ENCODE results near the gene PDE2A. TPM values are rescaled to one million over a fixed set of nuclear protein-coding genes. Genes with fewer than 3 reads are reported as not detected.

PDE2A gene
- total and polyA plus RNA-seq, 2 donors (not counting 3 experiments of a cell fraction or from before 2014, with no cell fraction given), result 14.8 to 16.8 TPM

DNA sequence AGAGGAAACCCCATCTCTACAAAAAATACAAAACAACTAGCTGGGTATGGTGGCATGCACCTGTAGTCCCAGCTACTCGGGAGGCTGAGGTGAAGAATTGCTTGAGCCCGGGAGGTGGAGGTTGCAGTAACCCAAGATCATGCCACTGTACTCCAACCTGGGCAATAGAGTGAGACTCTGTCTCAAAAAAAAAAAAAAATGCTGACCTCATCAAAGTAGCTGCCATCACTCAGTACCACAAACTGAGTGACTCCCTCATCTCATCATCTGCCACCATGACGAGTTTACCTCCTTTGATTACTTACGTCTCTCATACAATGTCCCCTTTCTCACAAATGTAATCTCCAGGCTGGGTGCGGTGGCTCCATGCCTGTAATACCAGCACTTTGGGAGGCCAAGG is 122.7 kb downstream of the PDE2A start:
- H3K36me3 ChIP-seq (ENCODE audit: control insufficient read depth in 2 of 2, extremely low read depth in 1 of 2, insufficient read depth in 2 of 2, low read length in 2 of 2), result no peaks in the 10 kb centered on the region
- H3K27ac ChIP-seq (ENCODE audit: insufficient read depth, low read depth, low read length), result no peak overlapping the region
- H4K20me1 ChIP-seq (replicated peaks; ENCODE audit: control insufficient read depth, extremely low read depth, insufficient read depth, low read length), result no peaks in the 10 kb centered on the region
- no peak overlapping the region for H2AFZ ChIP-seq (ENCODE audit: low read depth, low read length)
- peaks cover 4 to 7% of the 10 kb centered on the region in 2 experiments for H3K27me3 ChIP-seq (ENCODE audit: control insufficient read depth in 2 of 2, insufficient read depth in 2 of 2, low read length in 2 of 2)
- CTCF ChIA-PET, result interaction anchor here (0.6 to 3.7 kb wide), 2 partner anchors 57 to 80 kb away, joined by 3 to 53 read pairs; no protein-coding TSS in a partner anchor
- no peak for DNase-seq (ENCODE audit: low read depth, low spot score)
- no peak overlapping the region for H3K4me2 ChIP-seq (ENCODE audit: insufficient read depth, low read length)
- H3K4me3 ChIP-seq (replicated peaks in 1 of 3; ENCODE audit: insufficient read depth in 1 of 3, low read depth in 1 of 3, low read length in 3 of 3), result no peak overlapping the region
- H3K9me1 ChIP-seq (replicated peaks; ENCODE audit: control insufficient read depth, extremely low read depth, insufficient read depth, low read length), result no peaks in the 10 kb centered on the region
- no peak overlapping the region for H3K9ac ChIP-seq (replicated peaks; ENCODE audit: extremely low read depth, insufficient read depth, low read length)
- POLR2A ChIA-PET, result no interaction called here
- no peak for TF ChIP-seq FOS (IDR thresholded peaks at IDR 0.05; ENCODE audit: borderline replicate concordance, insufficient read depth, low read length)
- TF ChIP-seq POLR2A (IDR thresholded peaks at IDR 0.05; ENCODE audit: low read depth, low read length), result no peak
- TF ChIP-seq, protein P1, sequence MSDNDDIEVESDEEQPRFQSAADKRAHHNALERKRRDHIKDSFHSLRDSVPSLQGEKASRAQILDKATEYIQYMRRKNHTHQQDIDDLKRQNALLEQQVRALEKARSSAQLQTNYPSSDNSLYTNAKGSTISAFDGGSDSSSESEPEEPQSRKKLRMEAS (IDR thresholded peaks at IDR 0.05; ENCODE audit: insufficient read depth, insufficient read length), result no peak
- no peak for TF ChIP-seq POLR2AphosphoS5 (IDR thresholded peaks at IDR 0.05; ENCODE audit: insufficient read depth, low read depth, low read length)
- no peak for TF ChIP-seq JUN (IDR thresholded peaks at IDR 0.05; ENCODE audit: borderline replicate concordance, insufficient read depth, insufficient read length, low read depth)
- no peak for TF ChIP-seq EZH2 (IDR thresholded peaks at IDR 0.05; ENCODE audit: borderline replicate concordance, low read depth, low read length, severe bottlenecking)
- TF ChIP-seq MYC (IDR thresholded peaks at IDR 0.05; ENCODE audit: low read depth, low read length), result no peak
- TF ChIP-seq GATA2 (IDR thresholded peaks at IDR 0.05; ENCODE audit: insufficient read depth, insufficient read length, low read depth, low read length), result no peak
- intact Hi-C loops (cut with micrococcal nuclease) (no loop called here), dilution Hi-C loops (cut with MboI; ENCODE audit: extremely low pct_ligation_motif_present, low sequenced_read_pairs) (no loop called here)
- FAIRE-seq, result no peak
- no peaks in the 10 kb centered on the region for H3K79me2 ChIP-seq (ENCODE audit: control insufficient read depth, insufficient read depth, low read length)
- H3K4me1 ChIP-seq (ENCODE audit: control insufficient read depth, extremely low read depth, insufficient read depth, low read length), result no peaks in the 10 kb centered on the region
- no TSS peak for BruUV-seq (replicated peaks)
- H3K9me3 ChIP-seq (replicated peaks; ENCODE audit: control insufficient read depth, insufficient read depth, low read length), result no peaks in the 10 kb centered on the region

DNA sequence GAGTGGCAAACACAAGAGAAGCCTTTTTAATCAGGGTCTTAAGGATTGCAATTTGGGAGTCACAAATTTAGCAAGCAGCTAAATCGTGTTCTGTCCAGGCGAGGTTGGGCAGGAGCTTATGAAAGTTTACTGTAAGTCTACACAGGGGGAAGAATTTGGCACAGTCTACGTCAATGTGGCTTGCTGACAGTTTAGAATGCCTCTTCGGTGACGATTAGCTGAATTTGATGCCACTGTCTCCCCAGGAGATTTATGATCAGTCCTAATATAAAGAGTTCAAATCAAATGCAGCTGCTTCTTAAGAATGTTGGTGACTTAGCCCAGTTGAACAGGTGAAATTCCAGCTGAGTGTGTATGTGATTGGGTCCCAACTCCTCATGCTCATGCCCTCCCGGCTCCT is 125.8 kb downstream of the PDE2A start:
- no peak for FAIRE-seq
- dilution Hi-C loops (cut with MboI; ENCODE audit: extremely low pct_ligation_motif_present, low sequenced_read_pairs) (no loop called here), intact Hi-C loops (cut with micrococcal nuclease) (no loop called here)
- CTCF ChIA-PET, result interaction anchor here (0.5 to 3.9 kb wide), 2 partner anchors 77 to 271 kb away, joined by 3 to 27 read pairs; no protein-coding TSS in a partner anchor
- Histone ChIP-seq H3K27ac (ENCODE audit: insufficient read depth, low read depth, low read length) (no peak overlapping the region), H3K4me2 (ENCODE audit: insufficient read depth, low read length) (no peak overlapping the region), H3K9ac (replicated peaks; ENCODE audit: extremely low read depth, insufficient read depth, low read length) (no peak overlapping the region), H3K36me3 (ENCODE audit: control insufficient read depth in 2 of 2, extremely low read depth in 1 of 2, insufficient read depth in 2 of 2, low read length in 2 of 2) (no peaks in the 10 kb centered on the region), H3K9me3 (replicated peaks; ENCODE audit: control insufficient read depth, insufficient read depth, low read length) (no peaks in the 10 kb centered on the region), H3K9me1 (replicated peaks; ENCODE audit: control insufficient read depth, extremely low read depth, insufficient read depth, low read length) (no peaks in the 10 kb centered on the region), H3K4me3 (replicated peaks in 1 of 3; ENCODE audit: insufficient read depth in 1 of 3, low read depth in 1 of 3, low read length in 3 of 3) (no peak overlapping the region), H3K79me2 (ENCODE audit: control insufficient read depth, insufficient read depth, low read length) (no peaks in the 10 kb centered on the region), H3K4me1 (ENCODE audit: control insufficient read depth, extremely low read depth, insufficient read depth, low read length) (no peaks in the 10 kb centered on the region), H4K20me1 (replicated peaks; ENCODE audit: control insufficient read depth, extremely low read depth, insufficient read depth, low read length) (no peaks in the 10 kb centered on the region), H2AFZ (ENCODE audit: low read depth, low read length) (no peak overlapping the region), H3K27me3 (ENCODE audit: control insufficient read depth in 2 of 2, insufficient read depth in 2 of 2, low read length in 2 of 2) (peaks cover 9% of the 10 kb centered on the region in 2 experiments)
- POLR2A ChIA-PET, result no interaction called here
- TF ChIP-seq JUN (IDR thresholded peaks at IDR 0.05; ENCODE audit: borderline replicate concordance, insufficient read depth, insufficient read length, low read depth), result no peak
- TF ChIP-seq, protein P2, sequence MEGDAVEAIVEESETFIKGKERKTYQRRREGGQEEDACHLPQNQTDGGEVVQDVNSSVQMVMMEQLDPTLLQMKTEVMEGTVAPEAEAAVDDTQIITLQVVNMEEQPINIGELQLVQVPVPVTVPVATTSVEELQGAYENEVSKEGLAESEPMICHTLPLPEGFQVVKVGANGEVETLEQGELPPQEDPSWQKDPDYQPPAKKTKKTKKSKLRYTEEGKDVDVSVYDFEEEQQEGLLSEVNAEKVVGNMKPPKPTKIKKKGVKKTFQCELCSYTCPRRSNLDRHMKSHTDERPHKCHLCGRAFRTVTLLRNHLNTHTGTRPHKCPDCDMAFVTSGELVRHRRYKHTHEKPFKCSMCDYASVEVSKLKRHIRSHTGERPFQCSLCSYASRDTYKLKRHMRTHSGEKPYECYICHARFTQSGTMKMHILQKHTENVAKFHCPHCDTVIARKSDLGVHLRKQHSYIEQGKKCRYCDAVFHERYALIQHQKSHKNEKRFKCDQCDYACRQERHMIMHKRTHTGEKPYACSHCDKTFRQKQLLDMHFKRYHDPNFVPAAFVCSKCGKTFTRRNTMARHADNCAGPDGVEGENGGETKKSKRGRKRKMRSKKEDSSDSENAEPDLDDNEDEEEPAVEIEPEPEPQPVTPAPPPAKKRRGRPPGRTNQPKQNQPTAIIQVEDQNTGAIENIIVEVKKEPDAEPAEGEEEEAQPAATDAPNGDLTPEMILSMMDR (IDR thresholded peaks at IDR 0.05; ENCODE audit: extremely low read depth in 1 of 2, insufficient read depth in 1 of 2, low read depth in 1 of 2, low read length in 2 of 2), result no peak
- TF ChIP-seq EZH2 (IDR thresholded peaks at IDR 0.05; ENCODE audit: borderline replicate concordance, low read depth, low read length, severe bottlenecking), result no peak
- TF ChIP-seq GATA2 (IDR thresholded peaks at IDR 0.05; ENCODE audit: insufficient read depth, insufficient read length, low read depth, low read length), result no peak
- no peak for TF ChIP-seq FOS (IDR thresholded peaks at IDR 0.05; ENCODE audit: borderline replicate concordance, insufficient read depth, low read length)
- TF ChIP-seq, protein P1 (IDR thresholded peaks at IDR 0.05; ENCODE audit: insufficient read depth, insufficient read length), result no peak
- TF ChIP-seq MYC (IDR thresholded peaks at IDR 0.05; ENCODE audit: low read depth, low read length), result no peak
- no peak for TF ChIP-seq POLR2AphosphoS5 (IDR thresholded peaks at IDR 0.05; ENCODE audit: insufficient read depth, low read depth, low read length)
- TF ChIP-seq POLR2A (IDR thresholded peaks at IDR 0.05; ENCODE audit: low read depth, low read length), result no peak
- BruUV-seq (replicated peaks), result no TSS peak
- DNase-seq (ENCODE audit: low read depth, low spot score), result no peak

Measured in endothelial cell of umbilical vein (primary cell).